GM18517 (cell line): Measurements from ENCODE around the gene ABCC2.
"Not testable (repeated sequence)": the region's sequence is repeated elsewhere in the genome, so short reads cannot be mapped to it uniquely, and the experiment has no call there.

Source experiments
- ATAC-seq: cut with Tn5 transposase; IDR thresholded peaks from one replicate; pipeline ENCODE4 v1.9.1; 2021; ENCODE audit warnings: mild to moderate bottlenecking, moderate library complexity; ENCODE audit not compliant: unreplicated experiment

ABCC2 gene

DNA sequence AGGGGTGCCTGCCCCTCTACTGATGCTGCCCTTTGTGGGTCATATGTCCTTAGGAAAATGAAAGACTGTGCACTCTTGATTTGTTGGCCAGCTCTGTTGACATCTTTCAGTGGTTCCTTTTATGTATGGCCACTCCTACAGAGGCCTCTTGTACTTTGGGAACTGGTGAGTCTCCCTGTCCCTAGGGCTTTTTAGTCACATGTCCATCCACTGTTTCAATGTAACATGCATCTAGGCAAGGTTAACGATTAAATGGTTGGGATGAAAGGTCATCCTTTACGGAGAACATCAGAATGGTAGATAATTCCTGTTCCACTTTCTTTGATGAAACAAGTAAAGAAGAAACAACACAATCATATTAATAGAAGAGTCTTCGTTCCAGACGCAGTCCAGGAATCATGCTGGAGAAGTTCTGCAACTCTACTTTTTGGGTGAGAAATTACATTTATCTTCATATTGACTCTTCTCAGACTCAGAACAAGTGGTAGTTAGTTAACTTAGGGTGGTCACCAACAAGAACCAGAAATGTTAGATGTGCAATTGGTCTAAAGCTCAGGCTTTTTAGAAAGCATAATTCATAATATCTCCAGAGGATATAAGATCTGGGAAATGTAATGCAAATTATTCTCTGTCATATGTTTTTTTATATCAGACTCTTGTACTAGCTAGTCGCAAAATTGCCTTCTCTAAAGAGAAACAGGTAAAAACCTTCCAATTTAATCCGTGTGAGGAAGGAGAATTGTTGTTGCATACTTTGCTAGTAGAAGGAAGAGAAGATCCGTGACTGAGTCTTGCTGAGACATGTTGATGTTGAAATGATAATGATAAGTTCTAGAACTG, at the start of gene ABCC2:
Gene ABCC2 (plus strand): TSS at position 194 of the 840 bp plus-strand sequence. CDS start 205 bp downstream, at position 399.
- no peak for ATAC-seq

DNA sequence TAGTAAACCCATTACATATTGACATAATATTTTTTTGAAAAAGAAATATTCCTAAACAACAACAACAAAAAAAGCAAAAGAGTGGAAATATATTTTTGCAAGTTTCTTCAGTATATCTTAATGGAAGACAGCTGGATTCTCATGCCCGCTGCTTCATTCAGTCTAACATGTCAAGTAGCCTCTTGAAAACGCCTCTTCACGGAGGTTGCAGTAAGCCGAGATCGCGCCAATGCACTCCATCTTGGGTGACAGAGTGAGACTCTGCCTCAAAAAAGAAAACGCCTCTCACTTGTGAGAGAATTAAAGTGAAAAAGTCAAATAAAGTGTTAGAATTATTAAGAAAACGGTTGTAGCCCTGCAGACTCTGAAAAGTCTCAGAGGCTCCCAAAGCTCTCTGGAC, 49.1 kb upstream of the ABCC2 start:
- ATAC-seq: no peak

DNA sequence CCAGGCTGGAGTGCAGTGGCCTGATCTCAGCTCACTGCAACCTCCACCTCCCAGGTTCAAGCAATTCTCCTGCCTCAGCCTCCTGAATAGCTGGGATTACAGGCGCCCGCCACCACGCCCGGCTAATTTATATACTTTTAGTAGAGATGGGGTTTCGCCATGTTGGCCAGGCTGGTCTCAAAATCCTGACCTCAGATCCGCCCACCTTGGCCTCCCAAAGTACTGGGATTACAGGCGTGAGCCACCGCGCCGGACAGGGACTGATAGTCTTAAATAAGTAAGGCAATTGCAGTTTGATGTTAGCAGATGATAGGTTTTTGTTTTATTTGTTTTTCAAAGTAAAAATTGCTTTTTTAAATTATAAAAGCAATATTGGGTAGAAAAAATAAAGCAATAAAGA, 48.3 kb upstream of the ABCC2 start:
- not testable (repeated sequence) for ATAC-seq

DNA sequence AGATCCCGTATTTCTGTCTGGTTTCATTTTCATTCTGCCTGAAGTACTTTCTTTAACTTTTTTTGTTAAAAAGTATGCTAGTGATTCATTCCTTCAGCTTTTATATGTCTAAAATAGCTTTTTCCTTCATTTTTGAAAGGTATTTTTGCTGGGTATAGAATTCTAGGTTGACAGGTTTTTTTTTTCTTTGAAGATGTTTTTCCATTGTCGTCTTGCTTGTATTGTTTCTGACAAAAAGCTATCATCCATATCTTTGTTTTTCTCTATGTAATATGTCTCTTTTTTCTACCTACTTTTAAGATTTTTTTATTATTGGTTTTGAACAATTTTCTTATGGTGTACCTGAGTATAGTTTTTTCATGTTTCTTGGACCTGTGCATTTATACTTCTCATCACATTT, 42.2 kb upstream of the ABCC2 start:
- no peak for ATAC-seq

DNA sequence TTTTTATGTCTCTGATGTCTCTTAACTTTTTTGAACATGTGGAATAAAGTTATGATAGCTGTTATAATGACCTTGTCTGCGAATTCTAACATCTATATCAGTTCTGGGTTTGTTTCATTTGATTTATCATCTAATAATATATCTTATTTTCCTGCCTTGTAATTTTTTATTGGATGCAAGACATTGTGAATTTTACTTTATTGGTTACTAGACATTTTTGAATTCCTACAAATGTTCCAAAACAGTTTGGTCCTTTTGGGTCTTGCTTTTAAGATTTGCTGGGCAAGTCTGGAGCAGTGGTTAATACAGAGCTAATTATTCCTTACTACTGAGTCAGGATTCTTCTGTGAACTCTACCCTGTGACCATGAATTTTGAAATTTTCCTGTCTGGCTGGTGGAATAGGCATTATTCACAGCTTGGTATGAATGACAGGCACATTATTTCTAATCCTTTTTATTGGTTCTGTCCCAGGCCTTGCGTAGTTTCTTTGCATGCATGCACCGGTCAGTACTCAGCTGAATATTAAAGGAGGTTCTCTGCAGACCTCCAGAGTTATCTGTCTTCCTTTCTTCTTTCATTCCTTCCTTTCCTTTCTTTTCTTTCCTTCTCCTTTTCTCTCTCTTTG, 41.4 kb upstream of the ABCC2 start:
- ATAC-seq: no peak

DNA sequence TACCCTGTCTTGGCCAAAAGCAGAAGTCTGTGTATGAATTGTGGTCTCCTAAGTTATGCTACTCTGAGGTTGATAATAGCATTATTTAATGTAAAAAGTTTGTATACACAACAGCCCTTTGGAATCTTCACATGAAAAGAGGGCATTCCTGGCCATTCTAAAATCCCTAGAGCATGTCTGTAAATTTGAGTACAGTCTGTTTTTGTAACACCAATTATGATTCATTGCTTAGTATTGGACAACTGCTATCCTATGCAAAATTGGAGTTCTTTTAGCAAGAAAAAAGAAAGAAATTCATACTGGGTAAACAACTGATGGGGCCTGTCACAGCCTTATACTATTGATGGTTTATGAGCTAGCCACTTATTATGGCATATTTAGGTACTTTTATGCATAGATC, 40.2 kb upstream of the ABCC2 start:
- no peak for ATAC-seq

DNA sequence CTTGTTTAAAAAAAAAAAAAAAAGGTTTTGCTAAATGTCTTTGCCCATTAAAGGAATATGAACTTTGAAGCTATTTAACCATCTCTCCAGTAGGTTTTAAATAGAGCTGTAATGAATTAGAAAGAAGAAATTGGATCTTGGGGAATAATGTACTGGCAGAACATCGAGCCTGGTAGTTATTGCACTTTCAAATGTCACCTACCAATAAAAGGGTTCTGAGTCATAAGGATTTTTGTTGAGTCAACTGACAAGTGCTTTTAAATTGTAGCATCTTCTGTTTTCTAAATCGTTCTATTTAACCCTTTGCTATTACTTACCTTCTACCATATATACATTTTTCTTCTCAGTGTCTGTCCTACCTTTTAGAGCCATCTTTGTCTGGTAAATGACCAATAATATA, 39.7 kb upstream of the ABCC2 start:
- ATAC-seq: no peak

DNA sequence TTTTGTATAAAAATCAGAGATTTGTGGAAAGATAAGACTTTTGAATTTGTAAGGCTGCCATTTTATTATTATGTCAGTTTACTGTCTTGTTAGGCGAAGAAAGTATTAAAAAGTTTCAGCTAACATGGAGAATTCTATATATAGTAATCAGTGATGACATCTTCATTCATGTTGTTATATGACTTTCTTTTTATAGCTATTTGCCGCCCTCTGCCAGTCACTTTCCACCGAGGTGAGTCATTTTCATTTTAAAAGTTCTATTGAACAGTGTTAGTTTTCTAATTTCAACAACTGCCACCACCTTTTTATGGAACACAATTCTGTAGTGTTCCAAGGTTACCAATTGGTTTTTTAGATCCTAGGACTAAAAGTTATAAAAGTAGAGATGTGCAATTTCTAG, 38.6 kb upstream of the ABCC2 start:
- ATAC-seq: no peak

DNA sequence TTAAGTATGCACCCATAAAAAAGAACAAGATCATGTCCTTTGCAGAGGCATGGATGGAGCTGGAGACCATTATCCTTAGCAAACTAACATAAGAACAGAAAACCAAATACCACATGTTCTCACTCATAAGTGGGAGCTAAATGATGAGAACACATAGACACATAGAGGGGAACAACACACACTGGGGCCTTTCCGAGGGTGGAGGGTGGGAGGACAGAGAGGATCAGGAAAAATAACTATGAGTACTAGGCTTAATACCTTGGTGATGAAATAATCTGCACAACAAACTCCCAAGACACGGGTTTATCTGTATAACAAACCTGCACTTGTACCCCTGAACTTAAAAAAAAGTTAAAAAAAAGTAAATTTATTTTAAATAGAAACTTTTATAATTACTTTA, 36.3 kb upstream of the ABCC2 start:
- ATAC-seq: not testable (repeated sequence)

DNA sequence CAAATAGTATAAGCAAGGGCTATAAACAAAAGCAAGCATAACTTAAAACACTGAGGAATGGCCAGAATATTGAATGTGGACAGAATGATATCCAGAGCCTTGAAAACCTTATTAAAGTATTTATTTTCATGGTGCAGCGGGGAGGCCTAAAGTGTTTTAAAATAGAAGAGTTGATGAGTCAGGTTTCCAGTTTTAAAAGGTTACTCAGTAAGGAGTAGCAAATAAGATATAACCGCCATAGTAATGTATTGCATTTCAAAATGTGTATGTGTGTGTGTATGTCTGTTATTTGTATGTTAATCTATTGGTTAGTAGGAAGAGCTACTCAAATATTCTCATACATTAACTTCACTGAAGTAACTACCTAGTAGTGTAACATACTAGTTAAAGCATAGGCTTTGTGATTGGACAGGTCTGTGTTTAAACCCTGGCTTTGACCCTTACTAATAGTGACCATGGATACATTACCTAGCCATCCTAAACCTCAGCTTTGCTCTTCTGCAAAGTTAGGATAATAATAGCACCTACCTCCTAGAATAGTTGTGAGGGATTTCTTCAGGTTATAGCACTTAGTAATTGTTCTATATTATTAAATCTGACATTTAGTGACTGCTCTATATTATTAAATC, 33.5 kb upstream of the ABCC2 start:
- ATAC-seq: no peak

DNA sequence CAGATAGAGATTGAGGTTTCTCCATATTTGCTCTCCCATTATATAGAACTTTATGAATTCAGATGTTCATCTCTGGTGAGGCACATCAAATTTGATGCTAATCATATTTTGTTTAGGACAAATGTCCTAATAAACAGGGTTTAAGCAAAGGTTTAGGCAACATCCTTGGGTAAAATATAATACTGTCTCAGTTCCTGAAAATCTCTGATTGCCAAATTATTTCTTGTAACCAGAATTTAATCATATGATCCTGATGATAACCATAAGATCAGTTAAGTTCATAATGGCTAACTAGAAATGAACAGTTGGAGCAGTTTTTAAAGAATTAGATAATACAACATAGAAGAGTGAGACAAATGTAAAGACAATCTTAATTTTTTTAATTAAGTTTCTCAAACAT, 31.8 kb upstream of the ABCC2 start:
- no peak for ATAC-seq

DNA sequence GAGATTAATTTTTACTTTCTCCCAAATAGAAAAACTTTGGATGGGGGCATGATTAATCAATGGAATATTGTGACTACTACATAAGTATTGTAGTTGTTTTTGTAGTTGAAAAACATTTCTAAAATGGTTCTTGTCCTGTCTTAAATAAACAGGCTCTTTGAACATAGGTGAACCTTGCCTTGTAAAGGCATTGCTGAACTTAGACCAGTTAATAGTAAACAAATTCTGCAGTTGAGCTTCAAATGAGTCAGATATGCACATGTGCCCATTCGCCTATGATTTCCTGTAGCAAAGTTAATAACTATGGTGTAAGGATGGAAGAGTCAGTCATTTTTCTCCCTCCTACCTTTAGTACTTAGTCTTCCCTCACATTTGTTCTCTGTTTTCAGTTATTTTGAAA, 27.8 kb upstream of the ABCC2 start:
- ATAC-seq: no peak

DNA sequence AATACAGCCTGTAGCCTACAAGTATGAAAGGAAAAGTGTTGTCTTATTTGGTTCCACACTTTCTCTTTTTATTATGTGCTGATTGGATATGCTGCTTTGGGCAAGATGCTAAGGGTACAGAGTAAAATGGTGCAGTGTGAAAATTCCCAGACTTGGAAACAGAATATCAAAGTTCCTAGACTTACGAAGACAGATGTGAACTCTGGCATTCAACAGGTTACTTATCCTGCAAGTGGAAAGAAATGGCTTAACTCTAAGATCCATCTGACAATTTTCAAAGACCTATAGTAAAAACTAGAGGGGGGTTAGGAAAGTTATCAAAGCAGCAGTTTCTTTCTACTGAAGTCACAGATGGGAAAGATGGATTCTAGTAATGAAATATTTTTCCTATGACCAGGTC, 26.3 kb upstream of the ABCC2 start:
- no peak for ATAC-seq

DNA sequence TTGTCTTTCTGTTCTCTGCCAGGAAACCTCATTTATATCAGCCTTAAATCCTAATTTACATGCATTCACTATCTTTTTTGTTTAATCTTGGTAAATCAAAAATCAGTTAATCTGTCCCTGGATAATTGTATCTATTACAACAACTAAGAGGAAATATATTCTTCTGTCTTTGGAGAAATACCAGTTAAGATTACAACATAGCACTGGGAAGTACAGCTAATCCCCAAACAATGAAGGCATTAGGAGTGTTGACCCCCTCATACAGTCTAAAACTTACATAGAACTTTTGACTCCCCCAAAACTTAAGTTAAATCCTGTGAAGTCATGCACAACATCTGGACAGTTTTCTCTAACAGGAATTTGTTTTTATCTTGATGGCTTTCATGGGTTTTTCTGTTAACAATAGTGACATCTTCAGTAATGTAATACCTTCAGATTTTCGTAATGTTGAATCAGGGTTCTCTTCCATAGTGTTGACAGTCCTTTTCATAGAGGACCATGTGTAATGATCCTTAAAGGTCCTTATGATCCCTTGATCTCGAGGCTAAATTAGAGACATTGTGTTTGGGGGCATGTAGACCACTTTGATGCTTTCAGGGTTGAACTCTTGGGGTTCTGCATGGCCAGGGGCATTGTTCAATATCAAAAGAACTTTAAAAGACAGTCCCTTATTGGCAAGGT, 24.1 kb upstream of the ABCC2 start:
- ATAC-seq: no peak

DNA sequence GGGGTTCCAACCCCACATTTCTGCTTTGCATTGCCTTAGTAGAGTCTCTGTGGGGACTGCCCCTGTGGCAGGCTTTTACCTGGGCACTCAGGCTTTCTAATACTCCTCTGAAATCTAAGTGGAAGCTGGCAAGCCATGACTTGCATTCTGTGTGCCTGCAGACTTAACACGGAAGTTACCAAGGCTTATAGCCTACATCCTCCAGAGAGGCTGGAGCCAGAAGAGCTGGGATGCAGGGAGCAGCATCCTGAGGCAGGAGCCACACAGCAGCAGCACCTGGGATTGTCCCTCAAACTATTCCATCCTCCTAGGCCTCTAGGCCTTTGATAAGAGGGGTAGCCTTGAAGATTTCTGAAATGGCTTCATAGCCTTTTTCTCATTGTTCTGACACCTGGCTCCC, 22.1 kb upstream of the ABCC2 start:
- ATAC-seq: no peak

DNA sequence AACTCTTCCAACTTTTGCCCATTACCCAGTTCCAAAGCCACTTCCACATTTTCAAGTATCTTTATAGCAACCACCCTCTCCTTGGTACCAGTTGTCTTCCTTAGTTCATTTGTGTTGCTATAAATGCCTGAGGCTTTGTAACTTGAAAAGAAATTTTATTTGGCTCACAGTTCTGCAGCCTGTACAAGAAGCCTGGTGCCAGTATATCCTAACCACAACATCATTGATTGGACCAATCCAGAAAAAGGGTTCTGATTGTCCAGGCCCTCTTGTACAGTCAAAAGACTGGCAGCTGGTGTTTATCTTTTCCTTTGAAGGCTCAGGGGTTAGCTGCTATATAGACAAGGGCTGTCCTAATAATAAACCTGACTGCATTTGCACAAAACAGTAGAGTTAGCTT, 21.1 kb upstream of the ABCC2 start:
- no peak for ATAC-seq

DNA sequence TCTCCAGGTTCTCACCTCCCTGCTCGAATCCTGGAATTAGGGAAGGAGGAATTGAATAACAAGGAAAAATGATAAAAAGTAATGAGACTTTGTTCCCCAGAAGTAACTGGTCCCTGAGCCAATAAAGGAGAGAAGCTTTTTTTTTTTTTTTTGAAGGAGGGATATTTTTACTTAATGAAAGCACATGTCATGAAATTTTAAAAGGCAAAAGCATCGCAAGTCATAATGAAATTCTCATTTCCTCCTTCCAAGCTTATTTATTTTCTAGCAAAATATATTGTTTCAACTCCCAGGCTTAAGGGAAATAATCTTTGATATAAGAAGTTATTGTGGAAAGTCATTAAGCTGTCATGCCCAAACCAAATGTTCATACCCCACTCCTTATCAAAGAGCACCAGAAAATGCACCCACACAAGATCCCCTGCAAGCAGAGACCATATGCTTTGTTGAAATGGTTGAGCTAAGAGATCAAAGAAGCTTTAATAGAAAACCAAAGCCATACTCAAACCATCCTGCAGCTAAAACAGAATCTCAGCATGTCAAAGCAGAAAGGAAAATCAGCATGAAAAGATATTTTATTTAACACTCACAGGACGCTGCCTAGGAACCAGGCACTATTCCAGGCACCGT, 16.7 kb upstream of the ABCC2 start:
- no peak for ATAC-seq

DNA sequence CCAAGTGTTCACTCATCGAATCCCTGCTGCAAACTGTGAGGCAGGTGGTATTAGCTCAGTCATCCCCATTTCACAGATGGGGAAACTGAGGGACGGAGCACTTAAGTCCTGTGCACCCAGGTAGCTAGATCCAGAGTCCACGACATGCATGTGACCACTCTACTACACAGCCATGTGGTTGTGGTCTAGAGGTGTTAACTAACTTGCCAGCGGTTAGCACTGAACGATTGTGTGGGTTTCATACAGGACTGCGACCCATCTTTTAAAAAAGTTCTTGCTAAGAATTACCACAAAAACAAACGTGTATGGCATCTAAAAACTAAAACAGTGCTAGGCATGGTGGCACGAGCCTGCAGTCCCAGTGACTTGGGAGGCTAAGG, 16.1 kb upstream of the ABCC2 start:
- no peak for ATAC-seq

DNA sequence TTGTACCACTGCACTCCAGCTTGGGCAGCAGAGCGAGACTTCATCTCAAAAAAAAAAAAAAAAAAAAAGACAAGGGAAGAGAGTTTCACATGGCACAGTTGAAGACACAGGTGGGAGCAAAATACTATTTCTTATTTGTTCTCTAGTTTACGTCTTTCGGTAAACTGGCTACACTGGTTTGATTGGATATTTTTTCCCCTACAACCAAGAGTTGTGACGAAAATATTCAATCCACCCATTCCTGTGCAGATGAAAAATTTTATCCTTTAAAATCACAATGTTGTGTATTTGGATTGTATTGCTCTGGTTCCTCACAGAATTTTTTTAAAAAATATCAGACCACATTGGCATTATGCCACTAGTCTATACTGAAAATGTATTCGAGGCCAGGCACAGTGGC, 14.5 kb upstream of the ABCC2 start:
- ATAC-seq: no peak

DNA sequence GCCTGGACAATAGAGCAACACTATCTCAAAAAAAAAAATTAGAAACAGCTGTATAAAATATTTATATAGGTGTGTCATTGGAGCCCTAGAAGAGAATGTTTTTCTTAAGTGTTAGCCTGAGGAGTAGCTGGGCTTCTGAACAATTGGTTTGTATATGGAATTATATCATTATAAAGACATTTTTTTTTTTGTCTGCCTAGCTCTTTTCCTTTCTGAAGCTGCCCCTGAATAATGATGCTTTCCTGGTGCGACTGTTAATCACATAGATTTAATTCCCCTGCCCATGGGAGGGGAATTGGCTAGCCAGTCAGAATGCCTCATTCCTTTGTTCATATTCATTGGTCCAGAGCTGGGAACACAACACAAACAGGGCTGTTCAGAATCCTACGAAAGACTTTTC, 13.9 kb upstream of the ABCC2 start:
- no peak for ATAC-seq

DNA sequence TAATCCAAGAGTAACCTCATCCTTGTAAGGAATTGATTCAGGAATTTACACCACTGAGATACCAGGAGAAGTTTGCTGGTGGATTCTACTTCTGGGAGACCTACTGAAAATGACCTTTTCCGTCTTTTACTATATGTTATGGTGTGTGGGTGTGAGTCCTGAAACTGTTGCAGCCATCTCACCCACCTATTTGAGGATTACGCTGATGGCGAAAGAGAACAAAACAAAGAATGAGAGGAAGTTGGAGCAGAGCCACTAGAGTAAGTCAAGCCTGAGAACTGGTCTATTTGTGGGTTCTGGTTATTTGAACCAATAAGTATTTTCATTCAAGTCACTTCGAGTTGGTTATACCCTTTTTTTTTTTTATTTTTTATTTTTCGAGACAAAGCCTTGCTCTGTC, 12.7 kb upstream of the ABCC2 start:
- ATAC-seq: no peak
